ENCODE measurements around the gene STRAP. TPM values are rescaled to one million over a fixed set of nuclear protein-coding genes. Genes with fewer than 3 reads are reported as not detected.

STRAP gene
- polyA plus RNA-seq, 4 donors: 72.1 to 104 (median 90.0) TPM

GRCh38 chr12:15918066-15918465 lies 35.9 kb downstream of the STRAP start:
- Histone ChIP-seq H3K9me3 (ENCODE audit: control insufficient read depth in 2 of 2, insufficient read depth in 1 of 2, low read depth in 1 of 2, low read length in 1 of 2) (no peaks in the 10 kb centered on the region), H3K27ac (ENCODE audit: low read depth in 1 of 3, low read length in 2 of 3) (no peak overlapping the region), H3K4me3 (ENCODE audit: low read depth in 1 of 3, low read length in 3 of 3) (no peak overlapping the region), H3K4me1 (ENCODE audit: control insufficient read depth in 3 of 3, insufficient read depth in 2 of 3, low read depth in 1 of 3, low read length in 2 of 3) (no peaks in the 10 kb centered on the region), H3K36me3 (ENCODE audit: control insufficient read depth in 3 of 3, insufficient read depth in 2 of 3, low read depth in 1 of 3, low read length in 3 of 3) (peaks cover 0 to 10% (median 4%) of the 10 kb centered on the region in 3 donors), H3K27me3 (ENCODE audit: control insufficient read depth in 3 of 3, insufficient read depth in 3 of 3, low read length in 3 of 3) (no peaks in the 10 kb centered on the region)
- no peak for DNase-seq
- WGBS, 3 donors: 93 to 97% (median 96%) methylated on average over 7 of the region's 7 CpGs
- FAIRE-seq: no peak

- Histone ChIP-seq H3K4me3 (ENCODE audit: low read depth in 1 of 3, low read length in 3 of 3) (no peak overlapping the region), H3K27me3 (ENCODE audit: control insufficient read depth in 3 of 3, insufficient read depth in 3 of 3, low read length in 3 of 3) (no peaks in the 10 kb centered on the region), H3K27ac (ENCODE audit: low read depth in 1 of 3, low read length in 2 of 3) (peak overlapping the region in 1 of 3 donors; percentile 13), H3K4me1 (ENCODE audit: control insufficient read depth in 3 of 3, insufficient read depth in 2 of 3, low read depth in 1 of 3, low read length in 2 of 3) (no peaks in the 10 kb centered on the region), H3K9me3 (ENCODE audit: control insufficient read depth in 2 of 2, insufficient read depth in 1 of 2, low read depth in 1 of 2, low read length in 1 of 2) (no peaks in the 10 kb centered on the region), H3K36me3 (ENCODE audit: control insufficient read depth in 3 of 3, insufficient read depth in 2 of 3, low read depth in 1 of 3, low read length in 3 of 3) (peaks cover 0 to 10% (median 4%) of the 10 kb centered on the region in 3 donors)
- FAIRE-seq (no peak), DNase-seq (no peak)
- 69 to 98% (median 84%) methylated on average over 2 of the region's 2 CpGs for WGBS, 3 donors
Measured at GRCh38 chr12:15919418-15919817, 37.2 kb downstream of the STRAP start.

GRCh38 chr12:15924956-15925355 lies 42.8 kb downstream of the STRAP start:
- Histone ChIP-seq H3K27ac (ENCODE audit: low read depth in 1 of 3, low read length in 2 of 3) (no peak overlapping the region), H3K4me3 (ENCODE audit: low read depth in 1 of 3, low read length in 3 of 3) (no peak overlapping the region), H3K9me3 (ENCODE audit: control insufficient read depth in 2 of 2, insufficient read depth in 1 of 2, low read depth in 1 of 2, low read length in 1 of 2) (no peaks in the 10 kb centered on the region), H3K27me3 (ENCODE audit: control insufficient read depth in 3 of 3, insufficient read depth in 3 of 3, low read length in 3 of 3) (no peaks in the 10 kb centered on the region), H3K36me3 (ENCODE audit: control insufficient read depth in 3 of 3, insufficient read depth in 2 of 3, low read depth in 1 of 3, low read length in 3 of 3) (peaks cover 0 to 6% (median 0%) of the 10 kb centered on the region in 3 donors), H3K4me1 (ENCODE audit: control insufficient read depth in 3 of 3, insufficient read depth in 2 of 3, low read depth in 1 of 3, low read length in 2 of 3) (no peaks in the 10 kb centered on the region)
- WGBS, 3 donors: 91 to 100% (median 96%) methylated on average over 1 of the region's 1 CpG
- FAIRE-seq: no peak
- DNase-seq: no peak

GRCh38 chr12:15928346-15928745 lies 46.2 kb downstream of the STRAP start:
- Histone ChIP-seq H3K27me3 (ENCODE audit: control insufficient read depth in 3 of 3, insufficient read depth in 3 of 3, low read length in 3 of 3) (no peaks in the 10 kb centered on the region), H3K36me3 (ENCODE audit: control insufficient read depth in 3 of 3, insufficient read depth in 2 of 3, low read depth in 1 of 3, low read length in 3 of 3) (peaks cover 0 to 6% (median 0%) of the 10 kb centered on the region in 3 donors), H3K9me3 (ENCODE audit: control insufficient read depth in 2 of 2, insufficient read depth in 1 of 2, low read depth in 1 of 2, low read length in 1 of 2) (no peaks in the 10 kb centered on the region), H3K4me1 (ENCODE audit: control insufficient read depth in 3 of 3, insufficient read depth in 2 of 3, low read depth in 1 of 3, low read length in 2 of 3) (no peaks in the 10 kb centered on the region), H3K27ac (ENCODE audit: low read depth in 1 of 3, low read length in 2 of 3) (no peak overlapping the region), H3K4me3 (ENCODE audit: low read depth in 1 of 3, low read length in 3 of 3) (no peak overlapping the region)
- DNase-seq (no peak), FAIRE-seq (no peak)
- WGBS, 3 donors: 67 to 86% (median 84%) methylated on average over 2 of the region's 2 CpGs

- FAIRE-seq (no peak), DNase-seq (no peak)
- Histone ChIP-seq H3K36me3 (ENCODE audit: control insufficient read depth in 3 of 3, insufficient read depth in 2 of 3, low read depth in 1 of 3, low read length in 3 of 3) (peaks cover 0 to 6% (median 0%) of the 10 kb centered on the region in 3 donors), H3K9me3 (ENCODE audit: control insufficient read depth in 2 of 2, insufficient read depth in 1 of 2, low read depth in 1 of 2, low read length in 1 of 2) (no peaks in the 10 kb centered on the region), H3K4me1 (ENCODE audit: control insufficient read depth in 3 of 3, insufficient read depth in 2 of 3, low read depth in 1 of 3, low read length in 2 of 3) (no peaks in the 10 kb centered on the region), H3K27ac (ENCODE audit: low read depth in 1 of 3, low read length in 2 of 3) (no peak overlapping the region), H3K27me3 (ENCODE audit: control insufficient read depth in 3 of 3, insufficient read depth in 3 of 3, low read length in 3 of 3) (no peaks in the 10 kb centered on the region), H3K4me3 (ENCODE audit: low read depth in 1 of 3, low read length in 3 of 3) (no peak overlapping the region)
- 73 to 86% (median 78%) methylated on average over 10 of the region's 10 CpGs for WGBS, 3 donors
Measured at GRCh38 chr12:15928870-15929571, 46.8 kb downstream of the STRAP start.

- Histone ChIP-seq H3K9me3 (ENCODE audit: control insufficient read depth in 2 of 2, insufficient read depth in 1 of 2, low read depth in 1 of 2, low read length in 1 of 2) (peaks cover 0 to 3% of the 10 kb centered on the region in 2 donors), H3K4me3 (ENCODE audit: low read depth in 1 of 3, low read length in 3 of 3) (no peak overlapping the region), H3K27ac (ENCODE audit: low read depth in 1 of 3, low read length in 2 of 3) (no peak overlapping the region), H3K4me1 (ENCODE audit: control insufficient read depth in 3 of 3, insufficient read depth in 2 of 3, low read depth in 1 of 3, low read length in 2 of 3) (no peaks in the 10 kb centered on the region), H3K27me3 (ENCODE audit: control insufficient read depth in 3 of 3, insufficient read depth in 3 of 3, low read length in 3 of 3) (no peaks in the 10 kb centered on the region), H3K36me3 (ENCODE audit: control insufficient read depth in 3 of 3, insufficient read depth in 2 of 3, low read depth in 1 of 3, low read length in 3 of 3) (peaks cover 0 to 5% (median 0%) of the 10 kb centered on the region in 3 donors)
- FAIRE-seq: no peak
- 87 to 91% (median 91%) methylated on average over 3 of the region's 3 CpGs for WGBS, 3 donors
- no peak for DNase-seq
Measured at GRCh38 chr12:15931590-15932053, 49.4 kb downstream of the STRAP start.

GRCh38 chr12:15932327-15932726 lies 50.1 kb downstream of the STRAP start:
- WGBS, 3 donors: 92 to 100% (median 93%) methylated on average over 1 of the region's 1 CpG
- Histone ChIP-seq H3K36me3 (ENCODE audit: control insufficient read depth in 3 of 3, insufficient read depth in 2 of 3, low read depth in 1 of 3, low read length in 3 of 3) (peaks cover 0 to 4% (median 0%) of the 10 kb centered on the region in 3 donors), H3K27ac (ENCODE audit: low read depth in 1 of 3, low read length in 2 of 3) (no peak overlapping the region), H3K9me3 (ENCODE audit: control insufficient read depth in 2 of 2, insufficient read depth in 1 of 2, low read depth in 1 of 2, low read length in 1 of 2) (peaks cover 0 to 3% of the 10 kb centered on the region in 2 donors), H3K27me3 (ENCODE audit: control insufficient read depth in 3 of 3, insufficient read depth in 3 of 3, low read length in 3 of 3) (no peaks in the 10 kb centered on the region), H3K4me3 (ENCODE audit: low read depth in 1 of 3, low read length in 3 of 3) (no peak overlapping the region), H3K4me1 (ENCODE audit: control insufficient read depth in 3 of 3, insufficient read depth in 2 of 3, low read depth in 1 of 3, low read length in 2 of 3) (no peaks in the 10 kb centered on the region)
- FAIRE-seq (no peak), DNase-seq (no peak)

- Histone ChIP-seq H3K27me3 (ENCODE audit: control insufficient read depth in 3 of 3, insufficient read depth in 3 of 3, low read length in 3 of 3) (no peaks in the 10 kb centered on the region), H3K9me3 (ENCODE audit: control insufficient read depth in 2 of 2, insufficient read depth in 1 of 2, low read depth in 1 of 2, low read length in 1 of 2) (peaks cover 0 to 3% of the 10 kb centered on the region in 2 donors), H3K27ac (ENCODE audit: low read depth in 1 of 3, low read length in 2 of 3) (no peak overlapping the region), H3K36me3 (ENCODE audit: control insufficient read depth in 3 of 3, insufficient read depth in 2 of 3, low read depth in 1 of 3, low read length in 3 of 3) (peaks cover 0 to 4% (median 0%) of the 10 kb centered on the region in 3 donors), H3K4me3 (ENCODE audit: low read depth in 1 of 3, low read length in 3 of 3) (no peak overlapping the region), H3K4me1 (ENCODE audit: control insufficient read depth in 3 of 3, insufficient read depth in 2 of 3, low read depth in 1 of 3, low read length in 2 of 3) (no peaks in the 10 kb centered on the region)
- FAIRE-seq (no peak), DNase-seq (no peak)
- 91 to 94% (median 92%) methylated on average over 3 of the region's 3 CpGs for WGBS, 3 donors
Measured at GRCh38 chr12:15932971-15933370, 50.8 kb downstream of the STRAP start.

Data from small intestine (tissue), 7 donors.